ENCODE results near the gene KCTD8. TPM values are rescaled to one million over a fixed set of nuclear protein-coding genes. Genes with fewer than 3 reads are reported as not detected.

The KCTD8 gene
- total RNA-seq, 3 donors from 2014 or later (not counting 1 experiment from before 2014, with no cell fraction given): not detected

- peaks cover 14 to 18% of the 10 kb centered on the region in 2 donors for H3K9me3 Mint-ChIP-seq
Observed at GRCh38 chr4:44145868-44146267, 302.7 kb downstream of the KCTD8 start.

DNA sequence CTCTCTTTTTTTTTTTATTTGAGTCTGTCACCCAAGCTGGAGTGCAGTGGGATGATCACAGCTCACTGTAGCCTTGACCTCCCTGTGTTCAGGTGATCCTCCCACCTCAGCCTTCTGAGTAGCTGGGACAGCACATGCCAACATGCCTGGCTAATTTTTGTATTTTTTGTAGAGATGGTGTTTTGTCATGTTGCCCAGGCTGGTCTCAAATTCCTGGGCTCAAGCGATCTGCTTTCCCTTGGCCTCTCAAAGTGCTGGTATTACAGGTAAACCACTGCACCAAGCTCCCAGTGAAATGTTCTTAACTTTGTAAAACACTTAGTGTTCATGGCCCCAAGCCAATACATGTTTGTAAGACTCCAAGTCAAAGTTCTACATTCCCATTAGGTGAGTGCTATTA is 316.1 kb downstream of the KCTD8 start:
- Histone ChIP-seq H3K36me3 (ENCODE audit: control insufficient read depth, insufficient read depth, low read length) (no peaks in the 10 kb centered on the region), H3K9me3 (ENCODE audit: control insufficient read depth, insufficient read depth, low read length) (no peaks in the 10 kb centered on the region), H3K27ac (ENCODE audit: low read length) (no peak overlapping the region), H3K4me1 (ENCODE audit: control insufficient read depth, insufficient read depth, low read length) (no peaks in the 10 kb centered on the region), H3K4me3 (ENCODE audit: low read length) (no peak overlapping the region), H3K27me3 (ENCODE audit: control insufficient read depth, insufficient read depth, low read length) (no peaks in the 10 kb centered on the region)
- no peaks in the 10 kb centered on the region for H3K4me1 Mint-ChIP-seq
- H3K4me3 Mint-ChIP-seq: no peak overlapping the region
- H3K27ac Mint-ChIP-seq: no peak overlapping the region
- no peaks in the 10 kb centered on the region for H3K36me3 Mint-ChIP-seq
- WGBS (ENCODE audit: insufficient coverage): 92% methylated on average over 1 of the region's 1 CpG
- no peak for DNase-seq
- H3K9me3 Mint-ChIP-seq: peaks cover 24 to 27% of the 10 kb centered on the region in 2 donors
- no peak for TF ChIP-seq CTCF (IDR thresholded peaks at IDR 0.05)
- no peaks in the 10 kb centered on the region for H3K27me3 Mint-ChIP-seq (ENCODE audit: low read depth in 2 of 2)
- ATAC-seq: no peak
- intact Hi-C loops (cut with micrococcal nuclease): no loop called here

More at GRCh38 chr4:44145868-44146267, 302.7 kb downstream of the KCTD8 start:
- Histone ChIP-seq H3K4me3 (ENCODE audit: low read length) (no peak overlapping the region), H3K36me3 (ENCODE audit: control insufficient read depth, insufficient read depth, low read length) (no peaks in the 10 kb centered on the region), H3K27ac (ENCODE audit: low read length) (no peak overlapping the region), H3K9me3 (ENCODE audit: control insufficient read depth, insufficient read depth, low read length) (peaks cover 4% of the 10 kb centered on the region), H3K27me3 (ENCODE audit: control insufficient read depth, insufficient read depth, low read length) (no peaks in the 10 kb centered on the region), H3K4me1 (ENCODE audit: control insufficient read depth, insufficient read depth, low read length) (no peaks in the 10 kb centered on the region)
- Mint-ChIP-seq H3K36me3 (peaks cover 8% of the 10 kb centered on the region), H3K4me3 (no peak overlapping the region), H3K27me3 (ENCODE audit: low read depth in 2 of 2) (no peaks in the 10 kb centered on the region), H3K4me1 (no peaks in the 10 kb centered on the region), H3K27ac (no peak overlapping the region)
- intact Hi-C loops (cut with micrococcal nuclease): no loop called here
- ATAC-seq: no peak
- no peak for DNase-seq
- no peak for TF ChIP-seq CTCF (IDR thresholded peaks at IDR 0.05)

Other genes starting within 250 kb of the KCTD8 start
- under 1 TPM in 1 of 3 donors, not detected in 2; 0.50 TPM for gene YIPF7, start 202.8 kb upstream of the KCTD8 start, total RNA-seq
- 10 to 100 TPM; 14.1 to 17.9 (median 15.2) TPM for gene GUF1, start 229.6 kb upstream of the KCTD8 start, total RNA-seq